MG63 (cell line): ENCODE results near the gene COL27A1. TPM values are rescaled to one million over a fixed set of nuclear protein-coding genes. Genes with fewer than 3 reads are reported as not detected.

Experiments used
- DNase-seq: peaks from one replicate; pipeline ENCODE4 v3.0.0-alpha.2; 2020
- H3K27me3 ChIP-seq: fragments of 250-450 bp; sonication (Bioruptor Pico); 2 replicates; pipeline ENCODE4 v1.5.1; 2020; ENCODE audit warnings: mild to moderate bottlenecking, moderate library complexity
- H3K36me3 ChIP-seq: fragments of 250-450 bp; sonication (Bioruptor Pico); 2 replicates; pipeline ENCODE4 v1.5.1; 2020; ENCODE audit warnings: mild to moderate bottlenecking, moderate library complexity
- H3K4me3 ChIP-seq: fragments of 250-450 bp; sonication (Bioruptor Pico); 2 replicates; pipeline ENCODE4 v1.5.1; 2020; ENCODE audit warnings: mild to moderate bottlenecking, moderate library complexity
- H3K9me3 ChIP-seq: fragments of 250-450 bp; sonication (Bioruptor Pico); 2 replicates; pipeline ENCODE4 v1.5.1; 2020; ENCODE audit warnings: mild to moderate bottlenecking, moderate library complexity
- total RNA-seq: library from RNA; depleted of rRNA; stranded (reverse); fragments of >200 nt; shearing (Covaris generic); gene quantifications from 2 replicates; pipeline ENCODE4 v1.2.3, GENCODE V29; 2014; ENCODE audit warnings: low replicate concordance

COL27A1 gene
- total RNA-seq, 1 experiment from 2014 or later, result 1.3 TPM

DNA sequence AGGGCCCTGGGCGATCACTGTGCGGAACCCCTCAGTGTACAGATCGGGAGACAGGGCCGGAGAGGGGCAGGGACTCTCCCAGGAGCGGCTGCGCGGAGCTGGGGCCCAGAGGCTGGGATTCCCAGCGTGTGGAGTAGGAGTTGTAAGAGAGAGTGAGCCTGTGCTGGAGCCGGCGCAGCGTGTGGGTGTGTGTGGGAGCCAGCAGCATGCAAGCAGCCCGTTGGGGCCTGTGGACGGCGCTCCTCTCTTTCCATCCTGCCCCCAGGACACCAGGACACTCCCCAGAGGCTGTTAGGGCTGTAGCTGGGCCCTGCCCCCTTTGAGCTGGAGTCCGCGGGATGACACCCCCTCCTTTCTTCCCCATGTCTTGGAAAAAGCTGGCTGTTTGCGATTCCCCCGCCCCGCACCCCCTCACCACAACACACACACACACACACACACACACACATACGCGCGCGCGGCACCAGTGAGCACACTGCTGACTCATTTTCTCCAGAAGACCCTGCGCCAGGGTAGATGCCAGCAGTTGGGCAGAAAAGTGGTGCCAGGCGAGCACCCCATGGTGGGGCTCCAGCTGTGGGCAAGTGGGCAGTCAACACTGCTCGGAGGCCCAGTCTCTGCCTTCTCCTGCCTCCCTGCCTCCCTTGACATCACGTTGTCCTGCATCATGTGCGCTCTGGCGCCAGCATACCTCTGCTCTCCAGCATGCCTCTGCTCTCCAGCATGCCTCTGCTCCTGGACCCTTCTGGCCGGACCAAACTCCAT is 1.5 kb downstream of the COL27A1 start:
- Histone ChIP-seq H3K36me3 (no peaks in the 10 kb centered on the region), H3K4me3 (peak overlapping the region; percentile 66), H3K27me3 (peaks cover 13% of the 10 kb centered on the region), H3K9me3 (no peaks in the 10 kb centered on the region)
- DNase-seq, result peak; percentile 44

GRCh38 chr9:114157516-114158176 is 2.3 kb downstream of the COL27A1 start:
- DNase-seq, result no peak
- H3K27me3 ChIP-seq, result peaks cover 13% of the 10 kb centered on the region
- H3K36me3 ChIP-seq, result no peaks in the 10 kb centered on the region
- no peaks in the 10 kb centered on the region for H3K9me3 ChIP-seq
- no peak overlapping the region for H3K4me3 ChIP-seq

DNA sequence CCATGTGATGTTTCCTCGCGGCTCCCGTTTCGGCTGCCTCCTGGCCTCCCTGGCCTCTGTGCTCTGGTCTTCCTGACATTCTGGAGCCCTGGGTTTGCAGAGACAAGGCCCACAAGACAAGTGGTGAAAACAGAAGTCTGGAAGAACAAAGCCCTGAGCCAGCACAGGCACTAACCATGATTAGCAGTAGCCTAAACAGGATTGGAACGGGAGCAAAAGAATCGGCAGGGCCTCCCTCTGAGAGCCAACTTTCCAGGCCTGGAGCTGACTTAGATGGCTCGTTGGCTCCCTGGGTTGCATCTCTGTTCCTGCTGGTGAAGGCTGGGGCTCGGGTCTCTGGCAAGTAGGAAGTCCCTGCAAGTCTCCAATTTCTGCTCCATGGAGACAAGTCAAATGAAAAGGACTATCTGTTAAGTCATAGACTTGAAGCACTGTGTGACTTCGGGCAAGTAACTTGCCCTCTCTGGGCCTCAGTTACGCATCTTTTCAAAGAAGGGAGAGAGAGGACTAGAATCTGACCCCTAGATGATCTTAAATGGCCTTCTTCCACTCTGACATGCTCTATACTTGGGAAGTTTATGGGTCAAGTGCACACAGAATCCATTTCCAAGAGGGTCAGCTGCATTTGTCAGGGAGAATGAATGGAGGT is 3.3 kb downstream of the COL27A1 start:
- Histone ChIP-seq H3K4me3 (no peak overlapping the region), H3K27me3 (peaks cover 12% of the 10 kb centered on the region), H3K36me3 (no peaks in the 10 kb centered on the region), H3K9me3 (no peaks in the 10 kb centered on the region)
- DNase-seq, result no peak

GRCh38 chr9:114159691-114160090 is 4.4 kb downstream of the COL27A1 start:
- Histone ChIP-seq H3K4me3 (no peak overlapping the region), H3K36me3 (no peaks in the 10 kb centered on the region), H3K27me3 (peaks cover 5% of the 10 kb centered on the region), H3K9me3 (no peaks in the 10 kb centered on the region)
- no peak for DNase-seq

- Histone ChIP-seq H3K36me3 (no peaks in the 10 kb centered on the region), H3K4me3 (no peak overlapping the region), H3K27me3 (no peaks in the 10 kb centered on the region), H3K9me3 (no peaks in the 10 kb centered on the region)
- DNase-seq, result no peak
Observed at GRCh38 chr9:114161513-114161912, 6.2 kb downstream of the COL27A1 start.

DNA sequence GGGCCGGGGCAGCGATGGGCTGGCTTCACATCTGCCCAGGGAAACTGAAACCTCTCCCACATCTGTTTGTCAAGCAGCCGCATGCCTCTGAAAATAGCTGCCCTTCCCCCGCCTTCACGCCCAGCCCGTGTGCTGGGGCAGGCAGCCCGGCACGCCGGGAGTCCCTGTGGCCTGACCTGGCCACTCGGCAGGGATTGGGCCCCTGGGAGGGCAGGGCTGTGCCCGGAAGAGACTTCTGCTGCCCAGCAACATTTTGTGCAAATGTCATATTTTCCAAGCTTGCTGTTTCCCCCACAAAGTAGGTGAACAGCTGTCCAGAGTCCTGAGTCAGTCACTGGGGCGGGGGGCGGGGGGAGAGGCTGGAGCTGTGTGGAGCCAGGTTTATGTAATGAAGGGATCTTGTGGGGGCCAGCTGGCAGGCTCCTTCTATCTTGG is 8.2 kb downstream of the COL27A1 start:
- Histone ChIP-seq H3K27me3 (no peaks in the 10 kb centered on the region), H3K4me3 (no peak overlapping the region), H3K36me3 (no peaks in the 10 kb centered on the region), H3K9me3 (no peaks in the 10 kb centered on the region)
- DNase-seq, result no peak

DNA sequence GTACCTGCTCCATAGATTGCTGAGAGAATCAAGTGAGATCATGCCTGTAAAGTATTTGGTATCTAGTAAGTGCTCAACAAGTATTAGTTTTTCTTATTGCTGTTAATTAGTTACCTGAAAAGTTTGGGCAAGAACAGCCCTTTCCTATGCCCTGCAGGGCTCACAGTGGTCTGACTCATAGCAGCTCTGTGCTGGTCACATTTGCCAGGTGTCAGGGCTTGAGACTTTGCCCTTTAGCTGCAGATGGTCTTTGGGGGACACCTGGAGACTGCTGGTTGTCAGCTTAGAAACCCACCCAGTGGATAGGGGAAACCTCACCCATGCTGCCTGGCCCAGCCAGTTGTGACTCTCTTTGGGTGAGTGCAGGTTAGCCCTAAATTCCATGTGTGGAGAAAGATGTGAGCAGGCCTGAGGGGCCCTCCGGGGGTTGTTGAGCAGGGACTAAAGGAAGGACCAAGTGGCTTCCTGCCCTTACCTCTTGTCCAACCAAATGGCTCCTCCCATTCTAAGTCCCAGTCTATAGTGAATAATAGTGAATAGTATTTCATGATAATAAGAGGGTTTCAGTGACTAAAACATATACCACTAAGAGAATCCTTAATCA is 9.0 kb downstream of the COL27A1 start:
- no peak for DNase-seq
- H3K27me3 ChIP-seq, result no peaks in the 10 kb centered on the region

GRCh38 chr9:114165407-114166102 is 10.2 kb downstream of the COL27A1 start:
- H3K4me3 ChIP-seq, result no peak overlapping the region
- no peaks in the 10 kb centered on the region for H3K36me3 ChIP-seq
- no peak for DNase-seq
- H3K27me3 ChIP-seq, result no peaks in the 10 kb centered on the region
- H3K9me3 ChIP-seq, result no peaks in the 10 kb centered on the region

More for the DNA sequence above, 9.0 kb downstream of the COL27A1 start:
- H3K4me3 ChIP-seq, result no peak overlapping the region
- H3K36me3 ChIP-seq, result no peaks in the 10 kb centered on the region
- H3K9me3 ChIP-seq, result no peaks in the 10 kb centered on the region

- no peak for DNase-seq
- Histone ChIP-seq H3K9me3 (no peaks in the 10 kb centered on the region), H3K36me3 (no peaks in the 10 kb centered on the region), H3K4me3 (no peak overlapping the region), H3K27me3 (no peaks in the 10 kb centered on the region)
Observed at GRCh38 chr9:114166103-114166470, 10.8 kb downstream of the COL27A1 start.

- peak; percentile 24 for DNase-seq
- H3K36me3 ChIP-seq, result no peaks in the 10 kb centered on the region
- no peaks in the 10 kb centered on the region for H3K9me3 ChIP-seq
- H3K27me3 ChIP-seq, result no peaks in the 10 kb centered on the region
- H3K4me3 ChIP-seq, result no peak overlapping the region
Observed at GRCh38 chr9:114166614-114167572, 11.6 kb downstream of the COL27A1 start.

DNA sequence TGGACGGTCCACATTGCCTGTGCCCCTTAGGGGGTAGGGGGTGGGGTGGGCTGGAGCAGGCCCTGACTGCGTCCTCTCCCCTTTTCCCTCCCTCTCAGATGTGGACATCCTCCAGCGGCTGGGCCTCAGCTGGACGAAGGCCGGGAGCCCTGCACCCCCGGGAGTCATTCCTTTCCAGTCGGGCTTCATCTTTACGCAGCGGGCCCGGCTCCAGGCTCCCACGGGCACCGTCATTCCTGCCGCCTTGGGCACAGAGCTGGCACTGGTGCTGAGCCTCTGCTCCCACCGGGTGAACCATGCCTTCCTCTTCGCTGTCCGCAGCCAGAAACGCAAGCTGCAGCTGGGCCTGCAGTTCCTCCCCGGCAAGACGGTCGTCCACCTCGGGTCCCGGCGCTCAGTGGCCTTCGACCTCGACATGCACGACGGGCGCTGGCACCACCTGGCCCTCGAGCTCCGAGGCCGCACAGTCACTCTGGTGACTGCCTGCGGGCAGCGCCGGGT is 12.3 kb downstream of the COL27A1 start:
- no peaks in the 10 kb centered on the region for H3K36me3 ChIP-seq
- H3K4me3 ChIP-seq, result no peak overlapping the region
- DNase-seq, result no peak
- H3K27me3 ChIP-seq, result no peaks in the 10 kb centered on the region
- no peaks in the 10 kb centered on the region for H3K9me3 ChIP-seq

DNA sequence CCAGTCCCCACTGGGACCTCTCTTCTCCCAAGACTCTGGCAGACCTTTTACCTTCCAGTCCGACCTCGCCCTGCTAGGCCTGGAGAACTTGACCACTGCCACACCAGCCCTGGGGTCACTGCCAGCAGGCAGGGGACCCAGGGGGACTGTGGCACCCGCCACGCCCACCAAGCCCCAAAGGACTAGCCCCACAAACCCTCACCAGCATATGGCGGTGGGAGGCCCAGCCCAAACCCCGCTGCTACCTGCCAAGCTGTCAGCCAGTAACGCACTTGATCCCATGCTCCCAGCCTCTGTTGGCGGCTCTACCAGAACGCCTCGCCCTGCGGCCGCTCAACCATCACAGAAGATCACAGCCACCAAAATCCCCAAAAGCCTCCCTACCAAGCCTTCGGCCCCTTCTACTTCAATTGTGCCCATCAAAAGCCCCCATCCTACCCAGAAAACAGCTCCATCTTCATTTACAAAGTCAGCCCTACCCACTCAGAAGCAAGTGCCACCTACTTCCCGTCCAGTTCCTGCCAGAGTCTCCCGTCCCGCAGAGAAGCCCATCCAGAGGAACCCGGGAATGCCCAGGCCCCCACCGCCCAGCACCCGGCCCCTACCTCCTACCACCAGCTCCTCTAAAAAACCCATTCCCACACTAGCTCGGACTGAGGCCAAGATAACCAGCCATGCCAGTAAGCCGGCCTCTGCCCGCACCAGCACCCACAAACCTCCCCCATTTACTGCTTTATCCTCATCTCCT is 13.1 kb downstream of the COL27A1 start:
- no peaks in the 10 kb centered on the region for H3K27me3 ChIP-seq
- no peak for DNase-seq
- H3K9me3 ChIP-seq, result no peaks in the 10 kb centered on the region
- H3K36me3 ChIP-seq, result no peaks in the 10 kb centered on the region
- no peak overlapping the region for H3K4me3 ChIP-seq

DNA sequence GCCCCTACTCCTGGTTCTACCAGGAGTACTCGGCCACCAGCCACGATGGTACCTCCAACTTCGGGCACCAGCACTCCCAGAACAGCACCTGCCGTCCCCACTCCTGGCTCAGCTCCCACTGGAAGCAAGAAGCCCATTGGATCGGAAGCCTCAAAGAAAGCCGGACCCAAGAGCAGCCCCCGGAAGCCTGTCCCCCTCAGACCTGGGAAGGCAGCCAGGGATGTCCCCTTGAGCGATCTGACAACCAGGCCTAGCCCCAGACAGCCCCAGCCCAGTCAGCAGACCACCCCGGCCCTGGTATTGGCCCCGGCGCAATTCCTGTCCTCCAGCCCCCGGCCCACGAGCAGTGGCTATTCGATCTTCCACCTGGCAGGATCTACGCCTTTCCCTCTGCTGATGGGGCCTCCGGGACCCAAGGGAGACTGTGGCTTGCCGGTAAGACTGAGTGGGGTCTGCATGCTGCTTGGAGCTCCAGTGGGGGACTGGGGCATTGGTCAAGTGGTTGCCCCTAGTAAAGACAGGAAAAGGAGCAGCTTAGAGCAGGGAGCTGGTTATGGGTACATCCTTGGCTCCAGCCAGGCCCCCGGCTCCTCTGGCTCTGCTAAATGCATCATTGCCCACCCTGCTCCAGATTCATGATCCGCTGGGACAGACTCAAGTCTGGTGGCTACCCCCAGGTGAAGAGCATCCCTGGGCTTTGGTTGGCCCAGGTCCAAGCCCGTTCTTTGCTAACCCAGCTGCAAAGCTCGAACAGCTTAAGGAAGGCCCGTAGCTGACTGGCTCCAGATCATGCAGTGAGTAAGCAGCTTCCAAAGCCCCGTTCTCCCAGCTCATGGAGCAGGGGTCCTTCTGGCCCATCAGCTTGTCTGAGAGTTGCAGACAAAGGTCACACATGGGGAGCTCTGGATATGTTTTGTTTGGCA is 14.0 kb downstream of the COL27A1 start:
- Histone ChIP-seq H3K27me3 (no peaks in the 10 kb centered on the region), H3K36me3 (no peaks in the 10 kb centered on the region), H3K4me3 (no peak overlapping the region), H3K9me3 (no peaks in the 10 kb centered on the region)
- no peak for DNase-seq
